Neuronal stem cell (in vitro differentiated cells): ENCODE measurements around the gene ABLIM2.
A peak's percentile ranks its signal among the peaks of the same experiment; 100 is the strongest.
"Not testable (repeated sequence)": the region's sequence is repeated elsewhere in the genome, so short reads cannot be mapped to it uniquely, and the experiment has no call there.

ENCODE experiments used
- DNase-seq: peaks from one replicate; pipeline ENCODE4 v3.0.0-alpha.2; 2013; ENCODE audit warnings: low spot score
- H2AFZ ChIP-seq: one replicate; pipeline ENCODE4 v1.6.1; 2013; ENCODE audit warnings: mild to moderate bottlenecking, low read length, inconsistent platforms
- H2AK5ac ChIP-seq: 2 replicates; pipeline ENCODE4 v1.6.1; 2013; ENCODE audit warnings: low read depth, mild to moderate bottlenecking, inconsistent platforms, low read length, moderate library complexity, mixed read lengths
- H2BK120ac ChIP-seq: 2 replicates; pipeline ENCODE4 v1.6.1; 2013; ENCODE audit warnings: low read depth, mild to moderate bottlenecking, inconsistent platforms, low read length, moderate library complexity, mixed read lengths
- H2BK12ac ChIP-seq: one replicate; pipeline ENCODE4 v1.6.1; 2013; ENCODE audit warnings: low read length, inconsistent platforms
- H2BK15ac ChIP-seq: 2 replicates; pipeline ENCODE4 v1.6.1; 2013; ENCODE audit warnings: mild to moderate bottlenecking, low read length, inconsistent platforms, mixed read lengths
- H2BK5ac ChIP-seq: one replicate; pipeline ENCODE4 v1.6.1; 2013; ENCODE audit warnings: inconsistent platforms, mild to moderate bottlenecking, low read length, moderate library complexity
- H3K14ac ChIP-seq: one replicate; pipeline ENCODE4 v1.6.1; 2013; ENCODE audit warnings: low read length, inconsistent platforms
- H3K18ac ChIP-seq: 2 replicates; pipeline ENCODE4 v1.6.1; 2013; ENCODE audit warnings: low read length, inconsistent platforms
- H3K23ac ChIP-seq: 2 replicates; pipeline ENCODE4 v1.6.1; 2013; ENCODE audit warnings: low read depth, mild to moderate bottlenecking, mixed read lengths, low read length, inconsistent platforms; ENCODE audit not compliant: poor library complexity
- H3K27ac ChIP-seq: replicated peaks from 3 replicates; pipeline ENCODE4 v1.5.1; 2013; ENCODE audit warnings: low read length, inconsistent platforms
- H3K27me3 ChIP-seq, 3 experiments: 2 replicates each; pipeline ENCODE4 v1.6.1; 2013; ENCODE audit warnings: low read length in 3 of 3, mild to moderate bottlenecking in 2 of 3, inconsistent platforms in 1 of 3, low read depth in 1 of 3, mixed read lengths in 1 of 3, moderate library complexity in 1 of 3; ENCODE audit not compliant: control insufficient read depth in 3 of 3, insufficient read depth in 3 of 3
- H3K36me3 ChIP-seq, 2 donors: replicated peaks in 1 of 2; 2 replicates each; pipeline ENCODE4 v1.6.1; 2013; ENCODE audit warnings: low read length in 2 of 2; ENCODE audit not compliant: control insufficient read depth in 2 of 2, insufficient read depth in 2 of 2
- H3K4ac ChIP-seq: 2 replicates; pipeline ENCODE4 v1.6.1; 2013; ENCODE audit warnings: inconsistent platforms, mild to moderate bottlenecking, low read length, moderate library complexity
- H3K4me1 ChIP-seq, 2 donors: 1 replicate in 1 of 2; 2 replicates in 1 of 2; pipeline ENCODE4 v1.6.1; 2013; ENCODE audit warnings: low read length in 2 of 2, low read depth in 1 of 2; ENCODE audit not compliant: control insufficient read depth in 2 of 2, insufficient read depth in 1 of 2
- H3K4me2 ChIP-seq: one replicate; pipeline ENCODE4 v1.6.1; 2013; ENCODE audit warnings: mild to moderate bottlenecking, low read length, inconsistent platforms; ENCODE audit not compliant: insufficient read depth, poor library complexity, severe bottlenecking
- H3K4me3 ChIP-seq, 2 donors: 2 replicates each; pipeline ENCODE4 v1.5.1; 2013; ENCODE audit warnings: low read length in 2 of 2, mild to moderate bottlenecking in 2 of 2, inconsistent platforms in 1 of 2, moderate library complexity in 1 of 2
- H3K79me1 ChIP-seq: one replicate; pipeline ENCODE4 v1.6.1; 2013; ENCODE audit warnings: low read depth, mild to moderate bottlenecking, inconsistent platforms, low read length, moderate library complexity
- H3K9ac ChIP-seq: one replicate; pipeline ENCODE4 v1.6.1; 2013; ENCODE audit warnings: mild to moderate bottlenecking, low read depth, low read length, inconsistent platforms; ENCODE audit not compliant: poor library complexity
- H3K9me3 ChIP-seq, 2 donors: replicated peaks in 1 of 2; 2 replicates each; pipeline versions ENCODE3 to v1.6.1; 2013; ENCODE audit warnings: low read length in 2 of 2, mild to moderate bottlenecking in 2 of 2, inconsistent platforms in 1 of 2, low read depth in 1 of 2, mixed read lengths in 1 of 2, moderate library complexity in 1 of 2; ENCODE audit not compliant: control insufficient read depth in 2 of 2, insufficient read depth in 1 of 2
- H4K8ac ChIP-seq: one replicate; pipeline ENCODE4 v1.6.1; 2013; ENCODE audit warnings: low read depth, mild to moderate bottlenecking, inconsistent platforms, low read length, moderate library complexity
- H4K91ac ChIP-seq: one replicate; pipeline ENCODE4 v1.6.1; 2013; ENCODE audit warnings: low read length, low read depth, mild to moderate bottlenecking, inconsistent platforms; ENCODE audit not compliant: poor library complexity
- WGBS, 2 donors: extraction: QIAGEN DNeasy Blood & Tissue Kit; methylation state at CpG; one replicate each; pipeline ENCODE4 v1.1.7; 2013; ENCODE audit warnings: missing lambda C conversion rate in 2 of 2, mixed read lengths in 1 of 2; ENCODE audit not compliant: insufficient read length in 2 of 2, insufficient replicate concordance in 1 of 2; ENCODE audit errors: extremely low coverage in 2 of 2; 5-methylcytosine and 5-hydroxymethylcytosine counted together

The ABLIM2 gene

GRCh38 chr4:7945709-7946380 is 212.8 kb downstream of the ABLIM2 start:
- Histone ChIP-seq H3K9me3 (no peaks in the 10 kb centered on the region), H2AFZ (no peak overlapping the region), H4K91ac (no peak overlapping the region), H3K4ac (no peak overlapping the region), H3K27me3 (peaks cover 0 to 21% (median 0%) of the 10 kb centered on the region in 3 experiments), H3K18ac (no peak overlapping the region), H3K27ac (no peak overlapping the region), H2BK120ac (no peak overlapping the region), H3K4me1 (no peaks in the 10 kb centered on the region), H3K23ac (no peak overlapping the region), H3K14ac (no peak overlapping the region), H2BK12ac (no peak overlapping the region), H3K4me2 (no peak overlapping the region), H4K8ac (no peak overlapping the region), H2BK15ac (no peak overlapping the region), H2AK5ac (peak overlapping the region; percentile 47), H3K9ac (no peak overlapping the region), H3K79me1 (no peaks in the 10 kb centered on the region), H3K4me3 (no peak overlapping the region), H3K36me3 (no peaks in the 10 kb centered on the region), H2BK5ac (no peak overlapping the region)
- no peak for DNase-seq
- no CpG with 5 or more reads among the region's 14 CpGs for WGBS, 2 donors

GRCh38 chr4:7944599-7945220 is 213.9 kb downstream of the ABLIM2 start:
- Histone ChIP-seq H3K18ac (no peak overlapping the region), H3K9me3 (no peaks in the 10 kb centered on the region), H3K9ac (no peak overlapping the region), H3K79me1 (no peaks in the 10 kb centered on the region), H4K8ac (no peak overlapping the region), H3K23ac (no peak overlapping the region), H2AFZ (no peak overlapping the region), H3K4me2 (no peak overlapping the region), H2AK5ac (no peak overlapping the region), H2BK5ac (no peak overlapping the region), H2BK12ac (no peak overlapping the region), H3K27ac (no peak overlapping the region), H3K14ac (no peak overlapping the region), H2BK120ac (no peak overlapping the region), H3K4me1 (no peaks in the 10 kb centered on the region), H3K4ac (no peak overlapping the region), H3K27me3 (peaks cover 0 to 21% (median 0%) of the 10 kb centered on the region in 3 experiments), H4K91ac (no peak overlapping the region), H3K36me3 (no peaks in the 10 kb centered on the region), H2BK15ac (no peak overlapping the region), H3K4me3 (no peak overlapping the region)
- no peak for DNase-seq
- WGBS, 2 donors, result no CpG with 5 or more reads among the region's 5 CpGs

- H3K36me3 ChIP-seq, H2BK120ac ChIP-seq, H4K91ac ChIP-seq, H2AK5ac ChIP-seq, H2AFZ ChIP-seq, H3K14ac ChIP-seq, H2BK15ac ChIP-seq, H3K4me2 ChIP-seq, H3K23ac ChIP-seq, H3K79me1 ChIP-seq, H3K9ac ChIP-seq, H3K18ac ChIP-seq, H3K4me3 ChIP-seq, H3K9me3 ChIP-seq, H3K4me1 ChIP-seq, DNase-seq, H2BK5ac ChIP-seq, H4K8ac ChIP-seq, H3K4ac ChIP-seq, H3K27ac ChIP-seq, H2BK12ac ChIP-seq: not testable (repeated sequence)
- peaks cover 0 to 14% (median 0%) of the 10 kb centered on the region in 3 experiments for H3K27me3 ChIP-seq
- no CpG with 5 or more reads among the region's 4 CpGs for WGBS, 2 donors
Measured at GRCh38 chr4:7943688-7944087, 214.9 kb downstream of the ABLIM2 start.

GRCh38 chr4:7943211-7943610 is 215.4 kb downstream of the ABLIM2 start:
- Histone ChIP-seq H3K4me2 (no peak overlapping the region), H3K4me3 (no peak overlapping the region), H2BK5ac (no peak overlapping the region), H3K4ac (no peak overlapping the region), H2AK5ac (no peak overlapping the region), H3K36me3 (no peaks in the 10 kb centered on the region), H2AFZ (no peak overlapping the region), H3K18ac (no peak overlapping the region), H3K23ac (no peak overlapping the region), H3K79me1 (no peaks in the 10 kb centered on the region), H2BK15ac (no peak overlapping the region), H3K9ac (no peak overlapping the region), H3K14ac (no peak overlapping the region), H3K27ac (no peak overlapping the region), H2BK12ac (no peak overlapping the region), H4K91ac (no peak overlapping the region), H3K4me1 (peaks cover 2 to 3% of the 10 kb centered on the region in 2 donors), H3K27me3 (peaks cover 0 to 14% (median 0%) of the 10 kb centered on the region in 3 experiments), H3K9me3 (no peaks in the 10 kb centered on the region), H2BK120ac (no peak overlapping the region), H4K8ac (no peak overlapping the region)
- no CpG with 5 or more reads among the region's 8 CpGs for WGBS, 2 donors
- DNase-seq, result no peak
